IMR-90 (cell line): ENCODE results near the gene YAE1. TPM values are rescaled to one million over a fixed set of nuclear protein-coding genes. Genes with fewer than 3 reads are reported as not detected.

ENCODE experiments used
- ATAC-seq: fragments of 200-7000 bp; cut with Tn5 transposase; 2 replicates; pipeline ENCODE4 v1.9.1; 2020; ENCODE audit warnings: low read depth, mild to moderate bottlenecking, moderate library complexity
- BruUV-seq: library from RNA; stranded (reverse); fragments of 400-500 nt; replicated peaks from 2 replicates; lab custom pipeline; 2021; lab: Mats Ljungman, UMichigan
- CTCF ChIA-PET: fragments of 300-600 bp; formaldehyde crosslinking; extraction: SDS; loops from one replicate; lab custom pipeline; 2021; ENCODE audit warnings: antibody characterized with exemption; lab: Yijun Ruan, JAX
- POLR2A ChIA-PET: fragments of 300-600 bp; sonication (Branson Sonifier 250); formaldehyde crosslinking; loops from one replicate; lab custom pipeline; 2022; ENCODE audit warnings: antibody characterized with exemption; ENCODE audit not compliant: unreplicated experiment; lab: Charles Lee
- DNase-seq: peaks from one replicate; pipeline ENCODE4 v3.0.0; 2013
- H2AFZ ChIP-seq: replicated peaks from 2 replicates; pipeline ENCODE3; 2013; ENCODE audit warnings: low read length, mild to moderate bottlenecking; ENCODE audit not compliant: poor library complexity
- H2AK5ac ChIP-seq: 2 replicates; pipeline ENCODE4 v1.6.1; 2013; ENCODE audit warnings: low read depth, low read length, inconsistent platforms
- H2AK9ac ChIP-seq: replicated peaks from 2 replicates; pipeline ENCODE3; 2013; ENCODE audit warnings: mild to moderate bottlenecking, low read depth, low read length, moderate library complexity; ENCODE audit not compliant: poor library complexity
- H2BK120ac ChIP-seq: 2 replicates; pipeline ENCODE4 v1.6.1; 2013; ENCODE audit warnings: low read depth, low read length, inconsistent platforms
- H2BK15ac ChIP-seq: 3 replicates; pipeline ENCODE4 v1.6.1; 2013; ENCODE audit warnings: low read depth, low read length, inconsistent platforms
- H2BK20ac ChIP-seq: 2 replicates; pipeline ENCODE4 v1.6.1; 2013; ENCODE audit warnings: low read depth, mild to moderate bottlenecking, inconsistent platforms, low read length, moderate library complexity
- H2BK5ac ChIP-seq: 2 replicates; pipeline ENCODE4 v1.6.1; 2013; ENCODE audit warnings: mild to moderate bottlenecking, low read depth, low read length, inconsistent platforms; ENCODE audit not compliant: poor library complexity, severe bottlenecking
- H3K14ac ChIP-seq: replicated peaks from 2 replicates; pipeline ENCODE4 v1.6.1; 2013; ENCODE audit warnings: low read depth, low read length, inconsistent platforms
- H3K18ac ChIP-seq: 2 replicates; pipeline ENCODE4 v1.6.1; 2013; ENCODE audit warnings: low read depth, low read length, control low read depth
- H3K23ac ChIP-seq: 2 replicates; pipeline ENCODE4 v1.6.1; 2013; ENCODE audit warnings: low read depth, low read length, inconsistent platforms
- H3K27ac ChIP-seq: 2 replicates; pipeline ENCODE4 v1.5.1; 2013; ENCODE audit warnings: mild to moderate bottlenecking, control low read depth, low read length; ENCODE audit not compliant: insufficient read depth
- H3K27me3 ChIP-seq: 2 replicates; pipeline ENCODE4 v1.6.1; 2013; ENCODE audit warnings: low read length; ENCODE audit not compliant: control insufficient read depth, insufficient read depth
- H3K36me3 ChIP-seq: 2 replicates; pipeline ENCODE4 v1.6.1; 2013; ENCODE audit warnings: low read length, mixed read lengths; ENCODE audit not compliant: control insufficient read depth, insufficient read depth
- H3K4ac ChIP-seq: 2 replicates; pipeline ENCODE4 v1.6.1; 2013; ENCODE audit warnings: low read depth, low read length, inconsistent platforms
- H3K4me1 ChIP-seq: 2 replicates; pipeline ENCODE4 v1.6.1; 2013; ENCODE audit warnings: low read length, mixed read lengths; ENCODE audit not compliant: control insufficient read depth, insufficient read depth
- H3K4me2 ChIP-seq: 2 replicates; pipeline ENCODE4 v1.6.1; 2013; ENCODE audit warnings: low read depth, mild to moderate bottlenecking, control low read depth, low read length, moderate library complexity
- H3K4me3 ChIP-seq: 2 replicates; pipeline ENCODE4 v1.5.1; 2013; ENCODE audit warnings: low read depth, mild to moderate bottlenecking, control low read depth, low read length, moderate library complexity; ENCODE audit not compliant: insufficient read depth
- H3K56ac ChIP-seq: 2 replicates; pipeline ENCODE4 v1.6.1; 2013; ENCODE audit warnings: low read length, inconsistent platforms; ENCODE audit not compliant: insufficient read depth; ENCODE audit errors: extremely low read depth
- H3K79me1 ChIP-seq, 2 experiments: 2 replicates each; pipeline ENCODE4 v1.6.1; 2013; ENCODE audit warnings: low read length in 2 of 2, inconsistent platforms in 1 of 2, low read depth in 1 of 2
- H3K9ac ChIP-seq: 2 replicates; pipeline ENCODE4 v1.6.1; 2013; ENCODE audit warnings: low read depth, low read length, control low read depth
- H3K9me1 ChIP-seq: 2 replicates; pipeline ENCODE4 v1.6.1; 2013; ENCODE audit warnings: low read length, inconsistent platforms; ENCODE audit not compliant: insufficient read depth
- H3K9me3 ChIP-seq: 2 replicates; pipeline ENCODE4 v1.6.1; 2013; ENCODE audit warnings: low read length; ENCODE audit not compliant: control insufficient read depth, insufficient read depth
- H4K20me1 ChIP-seq: 2 replicates; pipeline ENCODE4 v1.6.1; 2013; ENCODE audit warnings: low read length, inconsistent platforms; ENCODE audit not compliant: insufficient read depth
- H4K5ac ChIP-seq: 2 replicates; pipeline ENCODE4 v1.6.1; 2013; ENCODE audit warnings: mild to moderate bottlenecking, low read depth, low read length, control low read depth
- H4K8ac ChIP-seq, 2 experiments: 2 replicates each; pipeline ENCODE4 v1.6.1; 2013; ENCODE audit warnings: low read depth in 2 of 2, low read length in 2 of 2, control low read depth in 1 of 2, inconsistent platforms in 1 of 2
- H4K91ac ChIP-seq: 2 replicates; pipeline ENCODE4 v1.6.1; 2013; ENCODE audit warnings: low read depth, low read length, inconsistent platforms; ENCODE audit not compliant: insufficient read depth
- BHLHE40 ChIP-seq: fragments of 150-350 bp; IDR thresholded peaks from 2 replicates; pipeline ENCODE4 v1.6.1; 2016; ENCODE audit warnings: mild to moderate bottlenecking, low read depth, low read length
- CEBPB ChIP-seq: IDR thresholded peaks from 2 replicates; pipeline ENCODE4 v1.6.1; 2012; ENCODE audit warnings: low read depth, low read length, improper control_type of control experiment
- CHD1 ChIP-seq: IDR thresholded peaks from 2 replicates; pipeline ENCODE4 v1.6.1; 2012; ENCODE audit warnings: low read depth, low read length, improper control_type of control experiment
- ELK1 ChIP-seq: fragments of 150-350 bp; IDR thresholded peaks from 2 replicates; pipeline ENCODE4 v1.6.1; 2016; ENCODE audit warnings: low read depth, mild to moderate bottlenecking, low read length, moderate library complexity, borderline replicate concordance
- FOS ChIP-seq: fragments of 150-350 bp; IDR thresholded peaks from 2 replicates; pipeline ENCODE4 v1.6.1; 2016; ENCODE audit warnings: low read depth, low read length
- MAFK ChIP-seq: IDR thresholded peaks from 2 replicates; pipeline ENCODE4 v1.6.1; 2012; ENCODE audit warnings: low read depth, low read length, improper control_type of control experiment
- MAZ ChIP-seq: IDR thresholded peaks from 2 replicates; pipeline ENCODE4 v1.6.1; 2012; ENCODE audit warnings: low read depth, mild to moderate bottlenecking, low read length, improper control_type of control experiment, moderate library complexity, borderline replicate concordance
- MXI1 ChIP-seq: IDR thresholded peaks from 2 replicates; pipeline ENCODE4 v1.6.1; 2012; ENCODE audit warnings: low read depth, mild to moderate bottlenecking, low read length, moderate library complexity, borderline replicate concordance
- NFE2L2 ChIP-seq: fragments of 150-350 bp; IDR thresholded peaks from 2 replicates; pipeline ENCODE4 v1.6.1; 2016; ENCODE audit warnings: low read depth, mild to moderate bottlenecking, low read length
- POLR2A ChIP-seq: IDR thresholded peaks from 2 replicates; pipeline ENCODE4 v1.6.1; 2012; ENCODE audit warnings: mild to moderate bottlenecking, low read depth, low read length
- RAD21 ChIP-seq: IDR thresholded peaks from 2 replicates; pipeline ENCODE4 v1.6.1; 2012; ENCODE audit warnings: low read length, improper control_type of control experiment
- RCOR1 ChIP-seq: IDR thresholded peaks from 2 replicates; pipeline ENCODE4 v1.6.1; 2012; ENCODE audit warnings: mild to moderate bottlenecking, low read length, improper control_type of control experiment; ENCODE audit not compliant: insufficient replicate concordance
- RFX5 ChIP-seq: IDR thresholded peaks from 2 replicates; pipeline ENCODE4 v1.8.0; 2012; ENCODE audit warnings: low read depth, mild to moderate bottlenecking, low read length, moderate library complexity
- SMC3 ChIP-seq: fragments of 150-350 bp; IDR thresholded peaks from 2 replicates; pipeline ENCODE4 v1.6.1; 2016; ENCODE audit warnings: low read depth, mild to moderate bottlenecking, antibody characterized with exemption, low read length, moderate library complexity
- USF2 ChIP-seq: fragments of 150-350 bp; IDR thresholded peaks from 2 replicates; pipeline ENCODE4 v1.6.1; 2017; ENCODE audit warnings: mild to moderate bottlenecking, antibody characterized with exemption, low read length, low read depth
- dilution Hi-C: fragments of 300-500 bp; cut with HindIII; formaldehyde crosslinking; loops from one replicate; pipeline ENCODE4 v1.14.3; 2018; ENCODE audit warnings: low sequenced_read_pairs; ENCODE audit not compliant: unreplicated experiment
- in situ Hi-C: fragments of 300-500 bp; cut with MboI; formaldehyde crosslinking; loops from 3 replicates; pipeline ENCODE4 v1.14.3; 2019; ENCODE audit warnings: low sequenced_read_pairs, inconsistent platforms, mixed read lengths
- intact Hi-C: fragments of 100-400 bp; cut with micrococcal nuclease; formaldehyde crosslinking; loops from 2 replicates; pipeline ENCODE4 v1.10.0; 2022
- polyA plus RNA-seq, 3 experiments: library from polyadenylated mRNA; depleted of rRNA; stranded (reverse); fragments of >200 nt; gene quantifications; 2 replicates each; pipeline ENCODE4 v1.2.3, GENCODE V29; 2012; ENCODE audit warnings: low replicate concordance in 1 of 3
- total RNA-seq: library from RNA; depleted of rRNA; stranded (reverse); fragments of >200 nt; gene quantifications from 2 replicates; pipeline ENCODE4 v1.2.3, GENCODE V29; 2012
- TF ChIP-seq, protein P1 (sequence below): conservative IDR thresholded peaks from 2 replicates; pipeline ENCODE4 v1.5.1; 2012; ENCODE audit warnings: mild to moderate bottlenecking, low read depth, low read length, improper control_type of control experiment

Gene YAE1
- total and polyA plus RNA-seq, 2 of the 4 experiments (the other 2 are of a cell fraction), result 28.6 to 36.7 TPM

DNA sequence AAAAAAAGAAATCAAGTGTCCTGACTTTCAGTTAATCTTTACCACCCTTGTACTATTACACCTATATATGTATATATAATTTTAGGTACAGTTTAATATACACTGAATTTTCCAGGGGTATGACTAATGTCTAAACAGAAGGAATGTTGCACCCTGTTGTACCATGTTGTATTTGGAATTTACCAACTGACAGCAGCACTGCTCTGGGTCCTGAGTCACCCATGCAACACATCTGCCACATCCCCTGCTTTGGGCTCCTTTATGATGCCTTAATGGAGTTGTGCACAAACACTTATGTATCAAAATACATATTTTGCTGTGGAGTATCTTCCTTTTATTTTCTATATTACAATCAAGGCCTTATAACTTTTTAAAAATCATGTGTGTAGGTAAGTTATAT is 21.2 kb downstream of the YAE1 start:
- Histone ChIP-seq H2AK5ac (no peak overlapping the region), H4K5ac (no peak overlapping the region), H3K36me3 (no peaks in the 10 kb centered on the region), H3K4ac (peak overlapping the region; percentile 60; the same call in 1 of the 2 replicates), H3K79me1 (0 out of 4 replicates have a peak, but pooled peaks cover 0 to 2% of the 10 kb centered on the region in 2 experiments), H3K4me2 (no peak overlapping the region), H3K18ac (no peak overlapping the region), H2AFZ (no peak overlapping the region), H3K4me3 (no peak overlapping the region), H3K27ac (no peak overlapping the region), H4K8ac (0 out of 4 replicates have a peak overlapping the region, but pooled peaks of 1 of the 2 experiments have one; percentile 13), H4K20me1 (no peaks in the 10 kb centered on the region), H3K27me3 (no peaks in the 10 kb centered on the region), H2BK120ac (peak overlapping the region; percentile 57), H2AK9ac (no peak overlapping the region), H3K9me3 (no peaks in the 10 kb centered on the region), H2BK5ac (peak overlapping the region; percentile 62), H3K14ac (no peak overlapping the region; the same call in 1 of the 2 replicates), H3K4me1 (peaks cover 9% of the 10 kb centered on the region), H3K9me1 (peaks cover 5% of the 10 kb centered on the region), H3K56ac (no peak overlapping the region; the same call in 1 of the 2 replicates), H2BK15ac (no peak overlapping the region; the same call in 2 of the 3 replicates), H3K9ac (no peak overlapping the region), H4K91ac (no peak overlapping the region), H3K23ac (no peak overlapping the region), H2BK20ac (no peak overlapping the region)
- POLR2A ChIA-PET, result no interaction called here
- CTCF ChIA-PET, result no interaction called here
- TF ChIP-seq BHLHE40 (no peak), MXI1 (no peak), ELK1 (no peak), CHD1 (no peak), POLR2A (no peak), USF2 (no peak), MAFK (no peak), RCOR1 (no peak), CEBPB (no peak), RFX5 (no peak), RAD21 (no peak), MAZ (no peak), SMC3 (no peak), FOS (no peak), NFE2L2 (no peak)
- TF ChIP-seq, protein P1, sequence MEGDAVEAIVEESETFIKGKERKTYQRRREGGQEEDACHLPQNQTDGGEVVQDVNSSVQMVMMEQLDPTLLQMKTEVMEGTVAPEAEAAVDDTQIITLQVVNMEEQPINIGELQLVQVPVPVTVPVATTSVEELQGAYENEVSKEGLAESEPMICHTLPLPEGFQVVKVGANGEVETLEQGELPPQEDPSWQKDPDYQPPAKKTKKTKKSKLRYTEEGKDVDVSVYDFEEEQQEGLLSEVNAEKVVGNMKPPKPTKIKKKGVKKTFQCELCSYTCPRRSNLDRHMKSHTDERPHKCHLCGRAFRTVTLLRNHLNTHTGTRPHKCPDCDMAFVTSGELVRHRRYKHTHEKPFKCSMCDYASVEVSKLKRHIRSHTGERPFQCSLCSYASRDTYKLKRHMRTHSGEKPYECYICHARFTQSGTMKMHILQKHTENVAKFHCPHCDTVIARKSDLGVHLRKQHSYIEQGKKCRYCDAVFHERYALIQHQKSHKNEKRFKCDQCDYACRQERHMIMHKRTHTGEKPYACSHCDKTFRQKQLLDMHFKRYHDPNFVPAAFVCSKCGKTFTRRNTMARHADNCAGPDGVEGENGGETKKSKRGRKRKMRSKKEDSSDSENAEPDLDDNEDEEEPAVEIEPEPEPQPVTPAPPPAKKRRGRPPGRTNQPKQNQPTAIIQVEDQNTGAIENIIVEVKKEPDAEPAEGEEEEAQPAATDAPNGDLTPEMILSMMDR, result no peak
- DNase-seq (peak; percentile 55), ATAC-seq (peak; percentile 66)
- intact Hi-C loops, result no loop called here
- dilution Hi-C loops, result no loop called here
- no TSS peak for BruUV-seq
- in situ Hi-C loops, result loop anchor here (10.0 kb wide), 1 partner anchor 467 kb away; no protein-coding TSS in a partner anchor
